Esophagus muscularis mucosa (tissue), 3 donors: ENCODE data around the gene PPM1M.

ENCODE experiments used
- POLR2A ChIP-seq: fragments of 450-650 bp; IDR thresholded peaks from one replicate; pipeline ENCODE4 v1.6.1; 2017; ENCODE audit warnings: antibody characterized with exemption, moderate library complexity, mild to moderate bottlenecking, low read depth
- POLR2AphosphoS5 ChIP-seq, 2 donors: sonication (generic); formaldehyde crosslinking; IDR thresholded peaks; one replicate each; pipeline ENCODE4 v1.6.1; 2017; ENCODE audit warnings: antibody characterized with exemption in 2 of 2
- TF ChIP-seq, protein P1 (sequence below), 3 experiments: fragments of 200-600 bp in 2 of 3; fragments of 450-650 bp in 1 of 3; sonication (generic) in 2 of 3; IDR thresholded peaks; one replicate each; pipeline ENCODE4 v1.5.1; 2017 to 2019; ENCODE audit warnings: antibody characterized with exemption in 3 of 3, mild to moderate bottlenecking in 2 of 3, moderate library complexity in 1 of 3

DNA sequence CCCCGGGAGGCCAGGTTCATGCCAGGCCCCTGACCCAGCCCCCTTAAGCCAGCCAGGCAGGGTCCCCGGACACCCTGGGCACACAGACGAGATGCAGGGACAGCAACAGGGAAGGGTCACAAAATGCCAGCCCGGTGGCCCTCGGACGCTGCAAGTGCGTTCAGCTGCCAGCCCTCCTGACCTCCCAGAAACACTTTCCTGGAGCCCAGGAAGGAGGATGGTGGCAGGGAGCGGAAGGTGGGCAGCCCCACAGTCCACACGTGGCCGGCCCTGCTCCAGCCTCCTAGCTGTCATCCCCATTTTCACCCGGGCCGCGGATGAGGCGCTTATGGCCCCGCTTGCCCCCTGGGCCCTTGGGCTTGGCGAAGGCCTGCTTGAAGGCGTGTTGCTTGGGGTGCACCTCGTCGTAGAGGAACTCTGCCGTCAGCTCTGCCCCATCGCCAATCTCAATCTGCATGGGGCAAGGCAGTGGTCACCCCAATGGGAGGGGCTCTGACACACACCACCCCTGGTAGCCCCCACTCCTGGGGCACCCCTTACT, 16.7 kb upstream of the PPM1M start:
- TF ChIP-seq, protein P1, sequence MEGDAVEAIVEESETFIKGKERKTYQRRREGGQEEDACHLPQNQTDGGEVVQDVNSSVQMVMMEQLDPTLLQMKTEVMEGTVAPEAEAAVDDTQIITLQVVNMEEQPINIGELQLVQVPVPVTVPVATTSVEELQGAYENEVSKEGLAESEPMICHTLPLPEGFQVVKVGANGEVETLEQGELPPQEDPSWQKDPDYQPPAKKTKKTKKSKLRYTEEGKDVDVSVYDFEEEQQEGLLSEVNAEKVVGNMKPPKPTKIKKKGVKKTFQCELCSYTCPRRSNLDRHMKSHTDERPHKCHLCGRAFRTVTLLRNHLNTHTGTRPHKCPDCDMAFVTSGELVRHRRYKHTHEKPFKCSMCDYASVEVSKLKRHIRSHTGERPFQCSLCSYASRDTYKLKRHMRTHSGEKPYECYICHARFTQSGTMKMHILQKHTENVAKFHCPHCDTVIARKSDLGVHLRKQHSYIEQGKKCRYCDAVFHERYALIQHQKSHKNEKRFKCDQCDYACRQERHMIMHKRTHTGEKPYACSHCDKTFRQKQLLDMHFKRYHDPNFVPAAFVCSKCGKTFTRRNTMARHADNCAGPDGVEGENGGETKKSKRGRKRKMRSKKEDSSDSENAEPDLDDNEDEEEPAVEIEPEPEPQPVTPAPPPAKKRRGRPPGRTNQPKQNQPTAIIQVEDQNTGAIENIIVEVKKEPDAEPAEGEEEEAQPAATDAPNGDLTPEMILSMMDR (IDR thresholded peaks at IDR 0.05), result no peak
- TF ChIP-seq POLR2A (no peak), POLR2AphosphoS5 (IDR thresholded peaks at IDR 0.05) (no peak)
